Retinal pigment epithelial cell (primary cell): ENCODE results near the gene RIPK1.
"Not testable (repeated sequence)": the region's sequence is repeated elsewhere in the genome, so short reads cannot be mapped to it uniquely, and the experiment has no call there.

Experiments
- DNase-seq: peaks from one replicate; pipeline ENCODE4 v3.0.0-alpha.2; 2010; ENCODE audit warnings: low read depth
- H3K4me3 ChIP-seq: 2 replicates; pipeline ENCODE4 v1.5.1; 2011; ENCODE audit warnings: mild to moderate bottlenecking, low read length, control low read depth, moderate library complexity
- CTCF ChIP-seq: conservative IDR thresholded peaks from 2 replicates; pipeline ENCODE4 v1.5.1; 2011; ENCODE audit warnings: low read depth, low read length, control low read depth, inconsistent platforms

Gene RIPK1

DNA sequence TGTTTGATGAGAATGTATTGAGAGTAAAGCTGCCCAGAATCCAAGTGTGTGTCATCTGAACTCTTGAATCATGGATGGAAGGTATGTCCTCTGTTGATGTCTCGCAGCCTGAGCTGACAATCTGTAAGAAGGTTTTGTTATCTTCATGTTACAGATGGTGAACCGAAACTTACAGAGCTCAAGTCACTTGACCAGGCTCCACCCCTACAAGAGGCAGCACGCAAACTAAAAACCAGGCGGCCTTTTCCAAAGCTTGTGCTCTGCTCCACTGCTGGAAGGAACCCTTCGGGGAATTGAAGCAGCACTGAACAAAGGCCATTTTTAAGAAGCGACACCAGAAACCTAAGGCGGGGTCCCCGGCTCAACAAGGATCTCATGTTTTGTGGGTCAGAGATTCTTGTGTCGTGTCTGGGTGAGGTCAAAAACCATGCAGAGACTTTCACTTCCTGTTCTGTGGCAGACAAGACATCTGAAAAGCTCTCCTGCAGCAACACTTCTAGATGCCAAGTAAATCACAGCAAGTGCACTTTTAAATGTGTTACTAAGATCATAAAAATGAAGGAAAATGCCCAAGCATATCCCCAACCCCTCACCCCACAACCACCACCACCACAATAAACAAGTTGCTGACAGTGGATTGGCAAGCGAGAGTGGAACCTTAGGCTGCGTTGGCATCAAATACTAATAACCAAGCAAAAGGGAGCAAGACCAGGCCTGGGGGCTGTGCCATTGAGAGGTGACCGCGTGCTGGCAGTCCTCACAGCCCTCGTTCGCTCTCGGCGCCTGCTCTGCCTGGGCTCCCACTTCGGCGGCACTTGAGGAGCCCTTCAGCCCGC is 41.3 kb upstream of the RIPK1 start:
- no peak for DNase-seq
- no peak for TF ChIP-seq CTCF
- no peak overlapping the region for H3K4me3 ChIP-seq

DNA sequence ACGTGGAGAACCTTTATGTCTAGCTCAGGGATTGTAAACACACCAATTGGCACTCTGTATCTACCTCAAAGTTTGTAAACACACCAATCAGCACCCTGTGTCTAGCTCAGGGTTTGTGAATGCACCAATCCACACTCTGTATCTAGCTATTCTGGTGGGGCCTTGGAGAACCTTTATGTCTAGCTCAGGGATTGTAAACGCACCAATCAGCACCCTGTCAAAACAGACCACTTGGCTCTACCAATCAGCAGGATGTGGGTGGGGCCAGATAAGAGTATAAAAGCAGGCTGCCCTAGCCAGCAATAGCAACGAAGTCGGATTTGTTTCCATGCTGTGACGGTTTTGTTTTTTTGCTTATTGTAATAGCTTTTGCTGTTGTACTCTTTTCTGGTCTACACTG is 40.1 kb upstream of the RIPK1 start:
- not testable (repeated sequence) for DNase-seq

DNA sequence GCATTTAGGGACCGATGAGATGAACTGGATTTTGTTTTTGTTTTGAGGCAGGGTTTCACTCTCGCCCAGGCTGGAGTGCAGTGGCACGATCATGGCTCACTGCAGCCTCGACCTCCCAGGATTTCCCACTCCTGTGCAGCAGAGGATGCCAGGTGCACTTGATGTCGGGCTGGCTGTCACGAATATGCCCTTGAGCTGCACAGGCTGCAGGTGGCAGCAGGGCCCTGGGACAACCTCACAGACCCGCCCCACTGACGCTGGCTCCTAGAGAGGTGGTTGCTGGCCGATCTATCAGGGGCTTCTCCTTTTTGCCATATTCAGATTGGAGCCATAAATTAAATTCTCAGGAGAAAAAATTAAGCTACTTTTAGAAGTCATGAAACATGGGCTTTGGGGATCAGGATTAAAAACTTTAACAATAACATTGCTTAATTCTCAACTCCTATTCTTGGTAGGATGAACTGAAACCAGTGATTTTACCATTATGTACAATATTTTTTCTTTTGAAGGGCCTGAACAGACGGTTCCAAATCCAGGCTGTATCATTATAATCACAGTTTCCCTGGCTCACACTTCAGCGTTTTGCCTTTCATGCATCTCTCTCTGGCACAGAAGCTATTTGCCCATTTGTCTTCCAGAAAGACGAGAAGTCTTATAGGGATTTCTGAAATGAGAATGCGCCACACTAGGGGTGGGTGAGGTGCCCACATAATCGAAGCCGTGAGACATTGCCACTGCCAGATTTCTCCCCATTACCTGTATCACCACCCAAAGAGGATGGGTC is 36.2 kb upstream of the RIPK1 start:
- no peak for DNase-seq
- no peak for TF ChIP-seq CTCF
- no peak overlapping the region for H3K4me3 ChIP-seq

More for the DNA sequence above, 40.1 kb upstream of the RIPK1 start:
- H3K4me3 ChIP-seq: not testable (repeated sequence)

GRCh38 chr6:3032986-3033385 is 35.3 kb upstream of the RIPK1 start:
- no peak for TF ChIP-seq CTCF
- no peak overlapping the region for H3K4me3 ChIP-seq
- DNase-seq: no peak

GRCh38 chr6:3033652-3034051 is 34.6 kb upstream of the RIPK1 start:
- no peak for DNase-seq
- TF ChIP-seq CTCF: no peak
- H3K4me3 ChIP-seq: no peak overlapping the region

GRCh38 chr6:3035397-3035796 is 32.9 kb upstream of the RIPK1 start:
- no peak for TF ChIP-seq CTCF
- no peak for DNase-seq
- H3K4me3 ChIP-seq: no peak overlapping the region

DNA sequence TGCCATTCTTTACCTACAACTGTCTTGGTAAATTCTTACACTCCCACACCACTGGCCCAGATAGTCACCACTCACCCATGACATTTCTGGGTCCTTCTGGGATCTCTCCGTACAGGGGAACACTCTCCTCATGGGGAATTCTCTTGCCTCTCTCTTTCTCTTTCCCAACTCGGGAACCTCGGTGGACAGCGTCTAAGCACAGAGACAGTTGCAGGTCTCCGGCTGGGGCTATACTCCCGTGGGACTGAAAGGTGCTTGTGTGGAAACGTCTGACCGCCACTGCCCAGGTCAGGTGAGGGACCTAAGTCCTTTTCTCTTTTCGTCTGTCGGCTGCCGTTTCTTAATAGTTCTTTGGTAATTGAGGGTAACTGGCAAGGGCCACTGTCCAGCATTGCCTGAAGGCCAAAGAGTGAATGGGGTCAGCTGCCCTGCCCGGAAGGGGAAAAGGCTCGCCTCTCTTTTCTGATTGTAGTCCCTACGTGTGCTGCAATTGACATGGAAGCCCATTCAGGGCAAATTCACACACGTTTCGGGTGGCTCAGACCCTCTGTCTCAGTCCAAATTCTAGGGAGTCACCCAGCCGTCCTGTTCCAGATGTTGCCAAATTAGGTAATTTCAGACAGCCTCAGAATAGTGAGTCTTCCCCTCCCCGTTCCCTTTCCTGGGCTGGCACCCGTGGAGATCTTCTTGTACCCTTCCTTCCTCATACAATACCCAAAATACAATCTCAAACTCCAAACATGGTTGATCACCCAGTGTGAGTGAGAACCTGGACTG is 31.2 kb upstream of the RIPK1 start:
- H3K4me3 ChIP-seq: no peak overlapping the region
- DNase-seq: no peak
- TF ChIP-seq CTCF: no peak
